ENCODE data around the gene OR2B2.

OR2B2 gene

GRCh38 chr6:27893059-27893835 is 18.9 kb downstream of the OR2B2 start:
- DNase-seq = peak; percentile 99

DNA sequence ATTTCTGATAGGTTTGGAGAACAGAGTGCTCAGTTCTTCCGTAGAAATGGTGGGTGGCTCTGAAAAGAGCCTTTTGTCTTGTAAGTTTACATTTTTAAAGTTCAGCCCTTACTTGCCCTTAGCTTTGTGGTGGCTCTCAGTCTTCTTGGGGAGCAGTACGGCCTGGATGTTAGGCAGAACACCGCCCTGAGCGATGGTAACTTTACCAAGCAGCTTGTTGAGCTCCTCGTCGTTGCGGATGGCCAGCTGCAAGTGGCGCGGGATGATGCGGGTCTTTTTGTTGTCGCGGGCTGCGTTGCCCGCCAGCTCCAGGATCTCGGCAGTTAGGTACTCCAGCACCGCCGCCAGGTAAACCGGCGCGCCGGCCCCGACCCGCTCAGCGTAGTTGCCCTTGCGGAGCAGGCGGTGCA is 19.5 kb downstream of the OR2B2 start:
- no peak for DNase-seq

GRCh38 chr6:27891320-27891875 is 20.8 kb downstream of the OR2B2 start:
- peak; percentile 63 for DNase-seq

DNA sequence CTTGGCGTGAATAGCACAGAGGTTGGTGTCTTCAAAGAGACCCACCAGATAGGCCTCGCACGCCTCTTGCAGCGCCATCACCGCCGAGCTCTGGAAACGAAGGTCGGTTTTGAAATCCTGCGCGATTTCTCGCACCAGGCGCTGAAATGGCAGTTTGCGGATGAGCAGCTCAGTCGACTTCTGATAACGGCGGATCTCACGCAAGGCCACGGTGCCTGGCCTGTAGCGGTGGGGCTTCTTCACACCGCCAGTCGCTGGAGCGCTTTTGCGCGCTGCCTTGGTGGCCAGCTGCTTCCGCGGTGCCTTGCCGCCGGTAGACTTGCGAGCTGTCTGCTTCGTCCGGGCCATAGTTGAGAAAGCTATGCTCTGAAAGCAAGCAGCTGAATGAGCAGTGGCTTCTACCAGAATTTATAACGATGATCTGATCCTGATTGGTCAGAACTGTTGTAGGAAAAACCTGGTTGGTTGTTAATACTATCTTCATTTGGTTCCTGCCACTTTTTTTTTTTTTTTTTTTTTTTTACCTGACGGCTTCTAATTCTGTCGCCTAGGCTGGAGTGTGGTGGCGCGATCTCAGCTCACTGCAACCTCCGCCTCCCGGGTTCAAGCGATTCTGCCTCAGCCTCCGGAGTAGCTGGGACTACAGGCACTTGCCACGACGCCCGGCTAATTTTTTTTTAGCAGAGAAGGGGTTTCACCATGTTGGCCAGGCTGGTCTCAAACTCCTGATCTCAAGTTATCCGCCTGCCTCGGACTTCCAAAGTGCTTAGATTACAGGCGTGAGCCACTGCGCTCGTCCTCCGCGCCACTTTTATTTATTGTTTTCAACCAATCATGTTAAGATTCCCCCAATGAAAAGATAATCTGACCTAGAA is 21.5 kb downstream of the OR2B2 start:
- peak; percentile 97 for DNase-seq

DNA sequence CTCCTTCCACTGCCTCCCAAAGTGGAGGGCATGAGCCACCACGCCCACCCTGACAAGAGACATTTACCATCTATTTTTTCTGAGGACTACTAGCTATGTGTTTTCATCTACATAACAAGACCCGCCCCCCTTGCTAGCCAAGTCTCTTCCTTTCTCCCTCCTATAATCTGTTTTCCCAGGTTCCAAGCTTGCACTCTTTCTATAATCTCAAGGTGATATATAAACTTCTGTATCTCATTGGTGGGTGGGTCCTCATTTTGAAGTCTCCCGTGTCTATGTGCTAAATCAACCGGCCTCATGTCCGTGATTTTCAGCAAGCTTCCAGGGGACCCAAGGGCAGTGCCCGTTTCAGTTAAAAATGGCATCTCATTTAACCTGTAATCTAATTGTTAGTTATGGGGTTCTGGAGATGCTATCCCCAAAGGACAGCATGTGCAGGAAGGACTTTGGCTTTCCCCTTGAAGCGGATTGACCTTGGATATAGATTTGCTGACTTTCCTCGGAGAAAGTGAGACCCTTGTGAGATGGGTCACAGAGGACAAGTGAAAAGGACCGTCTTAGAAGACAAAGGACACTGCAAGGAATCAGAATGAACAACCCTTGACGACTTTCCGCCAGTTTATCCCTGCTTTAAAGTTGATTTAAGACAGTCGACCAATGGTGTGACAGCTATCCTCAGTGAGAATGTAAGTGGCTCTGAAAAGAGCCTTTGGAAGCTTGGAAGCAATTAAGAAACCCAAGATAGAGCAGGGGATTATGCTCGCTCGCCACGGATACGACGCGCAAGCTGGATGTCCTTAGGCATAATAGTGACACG is 22.4 kb downstream of the OR2B2 start:
- DNase-seq = peak; percentile 91

- no peak for DNase-seq
These were observed 22.9 kb downstream of the OR2B2 start for GRCh38 chr6:27889275-27889627.

- DNase-seq = peak; percentile 31
These were observed 23.6 kb downstream of the OR2B2 start for GRCh38 chr6:27888566-27888965.

DNA sequence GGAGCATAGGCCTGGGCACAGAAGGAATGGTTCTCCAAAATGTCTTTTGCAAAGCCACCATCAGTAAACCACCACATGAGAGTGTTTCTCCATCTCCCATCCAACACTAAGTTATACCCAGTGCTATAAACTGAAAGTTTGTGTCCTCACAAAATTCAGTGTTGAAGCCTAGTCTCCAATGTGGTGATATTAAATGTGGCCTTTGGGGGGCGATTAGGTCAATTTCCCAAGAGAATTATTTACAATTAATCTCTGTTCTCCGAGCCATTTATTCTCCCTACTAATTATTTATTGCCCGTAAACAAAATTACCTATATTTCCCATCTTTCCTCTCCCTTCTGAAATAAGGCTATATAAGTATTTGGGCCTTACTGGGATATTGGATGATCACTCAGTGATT is 26.1 kb downstream of the OR2B2 start:
- peak; percentile 58 for DNase-seq

GRCh38 chr6:27883136-27883535 is 29.1 kb downstream of the OR2B2 start:
- no peak for DNase-seq

DNA sequence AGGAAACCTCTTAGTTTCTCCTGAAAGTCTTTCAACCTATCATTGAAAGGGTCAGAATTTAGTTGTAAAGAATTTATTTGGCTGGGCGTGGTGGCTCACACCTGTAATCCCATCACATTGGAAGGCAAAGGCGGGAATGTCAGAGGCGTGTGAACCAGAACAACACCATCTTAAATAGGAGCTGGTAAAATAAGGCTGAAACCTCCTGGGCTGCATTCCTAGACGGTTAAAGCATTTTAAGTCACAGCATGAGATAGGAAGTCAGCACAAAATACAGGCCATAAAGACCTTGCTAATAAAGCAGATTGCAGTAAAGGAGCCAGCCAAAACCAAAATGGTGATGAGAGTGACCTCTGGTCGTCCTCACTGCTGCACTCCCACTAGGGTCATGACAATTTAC is 29.6 kb downstream of the OR2B2 start:
- no peak for DNase-seq

- DNase-seq = peak; percentile 68
These were observed 32.4 kb downstream of the OR2B2 start for GRCh38 chr6:27879837-27880236.

GRCh38 chr6:27874016-27874415 is 38.2 kb downstream of the OR2B2 start:
- DNase-seq = peak; percentile 47

- DNase-seq = peak; percentile 95
These were observed 38.9 kb downstream of the OR2B2 start for GRCh38 chr6:27873021-27873940.

DNA sequence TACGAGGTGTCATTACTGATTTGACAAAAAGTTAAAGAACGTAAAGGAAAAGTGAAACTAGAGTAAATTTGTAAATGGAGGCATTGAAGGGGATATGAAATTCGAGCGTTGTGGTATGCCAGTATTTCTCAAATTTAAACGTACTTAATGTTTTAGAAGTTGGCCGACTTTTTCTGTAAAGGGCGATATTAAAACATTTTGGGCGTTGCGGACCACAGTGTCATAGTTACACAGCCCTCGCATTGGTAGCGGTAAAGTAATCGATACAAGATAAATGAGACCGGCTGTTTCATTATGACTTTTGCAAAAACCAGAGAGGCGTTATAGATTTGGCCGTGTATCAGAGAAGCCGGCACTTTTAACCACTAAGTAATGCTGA is 39.6 kb downstream of the OR2B2 start:
- DNase-seq = no peak

- peak; percentile 98 for DNase-seq
These were observed 40.1 kb downstream of the OR2B2 start for GRCh38 chr6:27871924-27872638.

DNA sequence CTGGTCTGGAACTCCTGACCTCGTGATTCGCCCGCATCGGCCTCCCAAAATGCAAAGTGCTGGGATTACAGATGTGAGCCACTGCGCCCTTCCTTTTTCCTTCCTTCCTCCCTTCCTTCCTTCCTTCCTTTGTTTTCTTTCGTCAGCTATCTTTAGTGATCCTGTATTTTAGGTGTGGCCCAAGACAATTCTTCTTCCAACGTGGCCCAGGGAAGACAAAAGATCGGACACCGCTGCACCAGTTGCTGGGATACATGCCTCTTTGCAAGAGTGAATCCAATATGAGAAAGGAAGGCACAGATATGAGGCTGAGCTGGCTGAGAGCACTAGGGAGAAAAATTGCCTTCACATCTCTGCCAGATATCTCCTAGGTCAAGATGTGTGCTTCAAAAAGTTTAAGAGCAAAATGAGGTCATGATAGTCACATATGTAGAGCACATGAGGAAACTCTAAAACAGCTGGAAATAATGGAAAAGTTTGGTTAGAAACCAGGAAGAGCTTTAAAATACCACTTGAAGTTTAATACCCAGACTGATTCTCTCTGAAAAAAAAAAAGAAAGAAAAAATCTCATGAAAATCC is 41.8 kb downstream of the OR2B2 start:
- DNase-seq = peak; percentile 70

DNA sequence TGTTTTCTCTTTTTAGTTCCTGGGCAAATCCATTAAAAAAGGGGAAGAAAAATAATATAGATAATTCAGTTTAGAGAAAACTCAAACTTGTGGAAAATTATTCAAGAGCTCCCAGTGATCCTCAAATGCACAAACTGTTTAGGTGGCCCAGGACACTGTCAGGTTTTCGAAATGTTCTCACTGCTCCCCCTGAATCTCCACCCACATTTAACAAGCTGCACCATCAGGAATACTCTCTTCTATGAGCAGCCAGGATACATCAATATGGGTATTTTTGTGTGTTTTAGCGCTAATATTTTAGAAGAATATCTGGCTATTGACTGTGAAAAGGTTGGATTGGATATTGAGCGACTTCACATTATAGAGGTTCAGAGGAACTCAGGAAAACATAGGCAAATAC is 43.9 kb downstream of the OR2B2 start:
- DNase-seq = peak; percentile 61

GRCh38 chr6:27867945-27868300 is 44.3 kb downstream of the OR2B2 start:
- peak; percentile 78 for DNase-seq

DNA sequence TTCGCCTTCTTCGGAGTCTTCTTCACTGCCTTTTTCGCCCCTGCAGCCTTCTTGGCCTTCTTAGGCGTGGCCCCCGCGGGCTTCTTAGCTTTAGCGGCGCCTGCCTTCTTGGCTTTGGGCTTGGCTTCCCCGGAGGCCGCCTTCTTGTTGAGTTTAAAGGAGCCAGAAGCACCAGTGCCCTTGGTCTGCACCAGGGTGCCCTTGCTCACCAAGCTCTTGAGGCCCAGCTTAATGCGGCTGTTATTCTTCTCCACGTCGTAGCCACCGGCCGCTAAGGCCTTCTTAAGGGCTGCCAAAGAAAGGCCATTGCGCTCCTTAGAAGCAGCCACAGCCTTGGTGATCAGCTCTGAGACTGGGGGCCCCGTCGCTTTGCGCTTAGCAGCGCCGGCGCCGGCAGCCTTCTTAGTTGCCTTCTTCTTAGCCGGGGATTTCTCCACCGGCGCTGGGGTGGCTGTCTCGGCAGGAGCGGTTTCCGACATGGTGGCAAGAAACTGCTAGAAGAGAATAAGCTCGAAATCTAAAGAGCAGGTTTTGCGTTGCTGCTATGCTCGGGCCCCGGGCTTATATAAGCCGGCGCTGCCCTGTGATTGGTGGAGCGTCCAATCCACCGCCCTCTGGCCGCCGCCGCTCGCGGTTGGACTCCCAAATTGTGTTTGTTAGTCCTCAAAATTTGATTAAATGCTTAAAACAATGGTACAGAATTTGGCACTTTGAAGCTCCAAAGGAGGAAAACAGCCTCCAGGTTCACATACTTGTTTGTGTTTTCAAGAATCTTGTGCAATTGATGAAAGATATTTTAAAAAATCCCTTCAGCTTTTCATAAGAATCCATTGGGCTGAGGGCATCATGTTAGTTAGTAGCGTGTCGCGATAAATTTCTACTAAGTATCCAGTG is 44.9 kb downstream of the OR2B2 start:
- DNase-seq = peak; percentile 95
